BE2C (cell line): ENCODE results near the gene PCDH9.

Experiments used
- DNase-seq: peaks from one replicate; pipeline ENCODE4 v3.0.0-alpha.2; 2020
- H3K27me3 ChIP-seq: fragments of 250-450 bp; sonication (Bioruptor Pico); 2 replicates; pipeline ENCODE4 v1.5.1; 2020; ENCODE audit warnings: mild to moderate bottlenecking
- H3K36me3 ChIP-seq: fragments of 250-450 bp; sonication (Bioruptor Pico); 2 replicates; pipeline ENCODE4 v1.5.1; 2020; ENCODE audit warnings: mild to moderate bottlenecking
- H3K4me1 ChIP-seq: fragments of 250-450 bp; sonication (Bioruptor Pico); 2 replicates; pipeline ENCODE4 v1.5.1; 2020
- H3K4me3 ChIP-seq: 2 replicates; pipeline ENCODE4 v1.5.1; 2011; ENCODE audit warnings: low read depth, low read length
- H3K9me3 ChIP-seq: fragments of 250-450 bp; sonication (Bioruptor Pico); 2 replicates; pipeline ENCODE4 v1.5.1; 2020
- TF ChIP-seq, protein P1 (sequence below): IDR thresholded peaks from 2 replicates; pipeline ENCODE4 v1.5.1; 2012; ENCODE audit warnings: mild to moderate bottlenecking, low read depth, low read length

PCDH9 gene

DNA sequence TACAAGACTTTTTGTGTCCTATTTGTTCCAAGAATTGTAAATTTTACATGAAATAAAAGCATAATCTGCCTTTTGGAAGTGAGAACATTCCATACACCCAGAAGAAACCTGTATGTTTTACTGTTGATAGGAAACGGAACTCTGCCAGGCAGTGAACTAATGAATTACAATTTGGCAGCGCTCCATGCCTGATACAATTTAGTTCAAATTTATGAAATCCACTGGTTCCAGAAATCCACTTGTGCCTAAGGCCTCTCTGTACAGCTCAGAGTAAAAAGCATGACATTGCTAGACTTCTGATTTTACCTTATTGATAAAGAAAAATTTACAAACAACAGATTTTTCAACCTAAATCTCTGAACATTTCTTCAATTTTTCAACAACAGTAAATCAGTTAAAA, 78.1 kb downstream of the PCDH9 start:
- Histone ChIP-seq H3K4me1 (peaks cover 17% of the 10 kb centered on the region), H3K9me3 (no peaks in the 10 kb centered on the region), H3K36me3 (no peaks in the 10 kb centered on the region), H3K27me3 (no peaks in the 10 kb centered on the region), H3K4me3 (no peak overlapping the region)
- peak; percentile 37 for DNase-seq
- TF ChIP-seq, protein P1, sequence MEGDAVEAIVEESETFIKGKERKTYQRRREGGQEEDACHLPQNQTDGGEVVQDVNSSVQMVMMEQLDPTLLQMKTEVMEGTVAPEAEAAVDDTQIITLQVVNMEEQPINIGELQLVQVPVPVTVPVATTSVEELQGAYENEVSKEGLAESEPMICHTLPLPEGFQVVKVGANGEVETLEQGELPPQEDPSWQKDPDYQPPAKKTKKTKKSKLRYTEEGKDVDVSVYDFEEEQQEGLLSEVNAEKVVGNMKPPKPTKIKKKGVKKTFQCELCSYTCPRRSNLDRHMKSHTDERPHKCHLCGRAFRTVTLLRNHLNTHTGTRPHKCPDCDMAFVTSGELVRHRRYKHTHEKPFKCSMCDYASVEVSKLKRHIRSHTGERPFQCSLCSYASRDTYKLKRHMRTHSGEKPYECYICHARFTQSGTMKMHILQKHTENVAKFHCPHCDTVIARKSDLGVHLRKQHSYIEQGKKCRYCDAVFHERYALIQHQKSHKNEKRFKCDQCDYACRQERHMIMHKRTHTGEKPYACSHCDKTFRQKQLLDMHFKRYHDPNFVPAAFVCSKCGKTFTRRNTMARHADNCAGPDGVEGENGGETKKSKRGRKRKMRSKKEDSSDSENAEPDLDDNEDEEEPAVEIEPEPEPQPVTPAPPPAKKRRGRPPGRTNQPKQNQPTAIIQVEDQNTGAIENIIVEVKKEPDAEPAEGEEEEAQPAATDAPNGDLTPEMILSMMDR: no peak

DNA sequence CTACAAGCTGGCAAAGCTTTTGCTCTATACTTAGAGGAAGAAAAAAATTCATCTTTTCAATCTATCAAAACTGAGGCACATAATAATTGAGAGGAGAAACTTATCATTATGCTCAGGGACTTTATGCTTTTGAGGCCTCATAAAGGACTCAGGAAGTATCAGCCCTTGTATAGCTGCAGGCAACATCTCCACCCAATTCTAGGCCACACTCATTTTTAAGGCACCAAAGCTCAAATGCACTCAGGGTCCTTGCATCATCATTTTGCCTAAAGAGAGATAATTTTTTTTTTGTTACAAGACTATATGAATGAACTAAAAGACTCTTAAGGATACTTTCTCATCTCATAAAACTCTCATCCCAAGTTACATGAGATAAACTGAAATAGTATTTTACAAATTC, 78.5 kb downstream of the PCDH9 start:
- H3K27me3 ChIP-seq: no peaks in the 10 kb centered on the region
- no peak overlapping the region for H3K4me3 ChIP-seq
- H3K36me3 ChIP-seq: no peaks in the 10 kb centered on the region
- TF ChIP-seq, protein P1: no peak
- no peak for DNase-seq
- no peaks in the 10 kb centered on the region for H3K9me3 ChIP-seq
- peaks cover 21% of the 10 kb centered on the region for H3K4me1 ChIP-seq

DNA sequence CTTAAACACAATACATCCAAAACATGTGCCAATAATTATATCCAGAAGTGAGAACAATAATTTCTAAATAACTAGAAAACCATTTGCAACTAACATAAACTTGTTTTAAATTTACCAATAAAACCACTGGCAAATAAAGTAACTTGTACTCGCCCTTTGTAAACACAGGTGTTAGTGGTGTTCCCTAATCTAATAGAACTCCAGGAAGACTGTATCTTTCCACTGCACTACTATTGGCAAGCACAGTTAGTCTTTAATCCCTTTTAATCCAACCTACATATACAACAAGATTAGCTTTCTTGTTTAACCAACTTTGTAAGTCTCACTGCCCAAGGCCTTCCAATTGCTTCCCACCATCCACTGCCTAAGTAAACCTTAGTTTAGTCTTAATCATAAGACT, 79.5 kb downstream of the PCDH9 start:
- Histone ChIP-seq H3K9me3 (no peaks in the 10 kb centered on the region), H3K4me3 (no peak overlapping the region)

DNA sequence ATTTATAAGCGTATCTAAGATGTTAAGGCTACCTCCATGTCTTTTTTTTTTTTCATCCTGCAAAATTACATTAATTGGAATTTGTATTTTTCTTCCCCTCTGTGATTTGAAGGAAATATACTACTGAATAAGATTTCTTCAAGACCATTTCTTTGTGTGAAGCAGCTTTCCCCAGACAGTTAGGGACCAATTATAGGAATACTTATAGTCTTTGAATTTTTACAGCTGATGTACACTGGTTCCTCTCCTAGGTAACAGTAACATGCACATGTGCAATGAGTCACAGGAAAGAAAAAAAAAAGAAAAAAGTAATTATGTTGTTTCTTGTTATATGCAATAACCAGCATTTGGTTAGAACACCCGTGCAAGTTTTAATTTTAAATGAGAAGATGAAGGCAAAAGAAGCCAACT, 82.0 kb downstream of the PCDH9 start:
- TF ChIP-seq, protein P1: no peak

More for the DNA sequence above, 79.5 kb downstream of the PCDH9 start:
- DNase-seq: no peak
- Histone ChIP-seq H3K27me3 (no peaks in the 10 kb centered on the region), H3K4me1 (peaks cover 21% of the 10 kb centered on the region), H3K36me3 (no peaks in the 10 kb centered on the region)
- TF ChIP-seq, protein P1: no peak

DNA sequence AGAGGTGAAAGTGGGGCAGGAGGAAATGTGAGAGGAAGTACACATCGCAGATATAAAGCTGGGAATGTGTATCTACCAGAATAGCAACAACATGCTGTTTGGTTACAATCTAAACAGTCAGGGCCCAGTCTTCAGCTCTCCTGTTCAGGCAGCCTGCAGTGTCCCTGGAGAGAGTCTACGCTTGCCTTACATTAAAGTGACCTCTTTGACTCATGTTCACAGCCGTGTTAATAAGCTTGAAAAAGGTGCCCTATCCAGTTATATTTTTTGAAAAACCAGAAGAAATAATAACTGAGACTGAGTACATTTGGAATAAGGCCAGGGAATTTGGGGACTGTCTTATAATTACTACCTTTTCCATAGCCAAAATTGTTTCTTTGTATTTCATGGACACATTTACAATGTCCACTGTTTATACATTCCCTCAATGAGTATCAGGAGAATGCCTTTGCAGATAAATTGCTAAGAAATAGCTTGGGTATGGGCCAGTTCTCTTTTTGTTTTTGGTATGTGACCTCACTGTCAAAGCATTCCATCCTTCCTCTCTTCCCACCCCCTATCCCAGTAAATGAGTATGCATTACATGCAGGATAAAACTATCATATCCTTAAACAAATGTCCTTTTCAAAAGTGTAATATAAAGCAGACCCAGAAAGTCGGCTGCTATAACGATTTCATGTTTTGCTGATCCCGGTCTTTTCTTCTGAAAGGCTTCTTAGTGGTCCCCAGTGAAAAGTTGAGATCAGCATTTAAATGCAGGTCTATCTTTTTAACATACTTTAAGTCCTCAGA, 82.6 kb downstream of the PCDH9 start:
- no peak for DNase-seq
- no peaks in the 10 kb centered on the region for H3K9me3 ChIP-seq
- no peaks in the 10 kb centered on the region for H3K36me3 ChIP-seq
- peaks cover 23% of the 10 kb centered on the region for H3K4me1 ChIP-seq
- no peaks in the 10 kb centered on the region for H3K27me3 ChIP-seq
- H3K4me3 ChIP-seq: no peak overlapping the region
- TF ChIP-seq, protein P1: no peak

More for the DNA sequence above, 82.0 kb downstream of the PCDH9 start:
- no peaks in the 10 kb centered on the region for H3K36me3 ChIP-seq
- no peak overlapping the region for H3K4me3 ChIP-seq
- DNase-seq: no peak
- no peaks in the 10 kb centered on the region for H3K9me3 ChIP-seq
- no peaks in the 10 kb centered on the region for H3K27me3 ChIP-seq
- H3K4me1 ChIP-seq: peaks cover 26% of the 10 kb centered on the region

DNA sequence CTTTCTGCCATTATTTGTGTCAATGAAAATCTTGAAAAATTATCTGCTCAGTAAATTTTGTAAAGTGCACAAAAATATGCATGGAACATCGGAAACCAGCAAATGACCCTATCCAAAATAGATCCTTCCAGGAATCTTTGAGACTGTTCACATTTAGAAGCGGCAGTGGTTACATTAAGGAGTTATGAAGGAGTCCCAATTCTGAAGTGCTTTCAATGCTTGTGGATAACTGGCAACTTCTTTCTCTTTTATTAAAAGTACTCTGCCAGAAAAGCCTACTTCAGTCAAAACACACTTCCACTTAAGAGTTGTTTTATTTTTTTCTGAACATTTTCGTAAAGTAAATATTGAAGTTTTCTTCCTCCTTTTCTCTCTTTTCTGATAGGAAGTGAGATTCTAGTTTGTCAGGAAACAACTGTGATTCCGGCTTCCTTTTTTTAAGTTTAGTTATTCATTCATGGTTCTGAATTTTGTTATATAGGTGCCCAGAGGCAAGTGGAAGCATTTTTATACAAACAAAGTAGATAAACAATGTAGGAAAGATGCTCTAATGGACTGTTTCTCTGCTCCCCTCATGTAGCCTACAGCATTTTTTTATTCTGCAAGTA, 83.5 kb downstream of the PCDH9 start:
- no peaks in the 10 kb centered on the region for H3K9me3 ChIP-seq
- no peaks in the 10 kb centered on the region for H3K36me3 ChIP-seq
- H3K27me3 ChIP-seq: no peaks in the 10 kb centered on the region
- no peak overlapping the region for H3K4me3 ChIP-seq
- H3K4me1 ChIP-seq: peaks cover 19% of the 10 kb centered on the region
- no peak for DNase-seq
- TF ChIP-seq, protein P1: no peak
